Measurements from ENCODE around the gene CDH4.

The CDH4 gene

DNA sequence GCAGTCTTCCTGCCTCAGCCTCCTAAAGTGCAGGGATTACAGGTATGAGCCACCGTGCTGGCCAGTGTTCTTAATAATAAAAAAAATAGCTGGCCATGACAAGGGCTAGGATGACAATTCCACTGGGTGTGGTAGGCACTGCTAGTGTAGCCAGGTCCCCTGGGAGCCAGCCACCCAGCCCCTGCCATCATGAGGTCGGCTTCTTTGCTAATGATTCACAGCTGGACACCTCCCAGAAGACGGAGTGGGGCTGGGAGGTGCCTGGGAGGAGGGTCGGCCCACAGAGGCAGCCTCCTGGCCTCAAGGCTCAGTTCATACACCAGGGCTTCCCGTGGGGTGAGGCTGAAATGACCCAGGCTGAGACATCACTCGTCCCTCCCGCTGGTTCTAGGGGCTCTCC lies 583.2 kb downstream of the CDH4 start:
- H3K4me3 ChIP-seq (ENCODE audit: low read depth, low read length), result no peak overlapping the region
- TF ChIP-seq, protein P1, sequence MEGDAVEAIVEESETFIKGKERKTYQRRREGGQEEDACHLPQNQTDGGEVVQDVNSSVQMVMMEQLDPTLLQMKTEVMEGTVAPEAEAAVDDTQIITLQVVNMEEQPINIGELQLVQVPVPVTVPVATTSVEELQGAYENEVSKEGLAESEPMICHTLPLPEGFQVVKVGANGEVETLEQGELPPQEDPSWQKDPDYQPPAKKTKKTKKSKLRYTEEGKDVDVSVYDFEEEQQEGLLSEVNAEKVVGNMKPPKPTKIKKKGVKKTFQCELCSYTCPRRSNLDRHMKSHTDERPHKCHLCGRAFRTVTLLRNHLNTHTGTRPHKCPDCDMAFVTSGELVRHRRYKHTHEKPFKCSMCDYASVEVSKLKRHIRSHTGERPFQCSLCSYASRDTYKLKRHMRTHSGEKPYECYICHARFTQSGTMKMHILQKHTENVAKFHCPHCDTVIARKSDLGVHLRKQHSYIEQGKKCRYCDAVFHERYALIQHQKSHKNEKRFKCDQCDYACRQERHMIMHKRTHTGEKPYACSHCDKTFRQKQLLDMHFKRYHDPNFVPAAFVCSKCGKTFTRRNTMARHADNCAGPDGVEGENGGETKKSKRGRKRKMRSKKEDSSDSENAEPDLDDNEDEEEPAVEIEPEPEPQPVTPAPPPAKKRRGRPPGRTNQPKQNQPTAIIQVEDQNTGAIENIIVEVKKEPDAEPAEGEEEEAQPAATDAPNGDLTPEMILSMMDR (IDR thresholded peaks at IDR 0.05; ENCODE audit: insufficient read depth, low read length, missing control alignments), result no peak
- no peak for DNase-seq (ENCODE audit: low read depth, low spot score)
- ChIA-PET CTCF (no interaction called here), POLR2A (no interaction called here)

DNA sequence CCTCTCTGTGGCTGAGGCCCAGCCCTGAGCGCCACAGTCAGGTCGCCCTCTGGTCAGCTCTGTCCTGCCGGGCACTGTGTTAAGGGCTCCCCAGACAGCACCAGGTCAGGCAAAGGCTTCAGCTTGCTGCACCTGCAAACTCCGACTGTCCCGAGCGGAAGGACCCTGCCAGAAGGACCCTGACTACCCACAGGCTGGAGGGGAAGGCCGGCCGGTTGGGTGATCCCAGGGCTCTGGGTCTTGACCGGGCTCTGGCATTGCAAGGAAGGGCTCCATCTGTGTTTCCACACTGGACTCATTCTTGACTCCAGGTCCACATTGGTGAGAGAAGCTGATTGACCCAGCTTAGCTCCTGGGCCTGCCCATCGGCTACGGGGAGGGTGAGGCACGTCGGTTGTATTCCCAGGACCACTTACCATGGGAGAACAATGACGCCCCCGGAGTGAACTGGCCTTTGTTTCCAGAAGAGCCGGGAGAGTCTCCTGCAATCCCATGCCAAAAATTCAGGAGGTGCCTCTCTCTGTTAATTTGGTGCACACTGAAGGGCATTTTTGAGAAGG lies 583.8 kb downstream of the CDH4 start:
- TF ChIP-seq, protein P1 (IDR thresholded peaks at IDR 0.05; ENCODE audit: insufficient read depth, low read length, missing control alignments), result no peak

DNA sequence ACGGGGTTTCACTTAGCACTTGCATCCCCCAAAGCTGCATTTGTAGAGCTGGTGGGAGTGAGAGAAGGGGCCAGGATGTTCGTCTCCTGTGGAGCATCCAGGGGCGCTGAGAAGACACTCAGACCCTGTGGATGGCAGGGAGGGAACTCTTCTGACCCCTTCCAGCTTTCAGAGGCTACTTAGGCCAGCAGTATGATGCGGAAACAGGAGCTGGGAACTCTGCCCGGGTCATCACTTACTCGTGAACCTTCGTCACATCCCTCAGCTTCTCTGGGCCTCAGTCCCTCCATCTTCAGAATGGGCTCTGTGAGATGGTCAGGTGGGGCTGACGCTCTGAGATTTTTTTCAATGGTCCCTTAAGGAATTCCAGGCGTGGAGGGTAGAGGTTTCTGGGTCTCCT lies 585.1 kb downstream of the CDH4 start:
- ChIA-PET CTCF (no interaction called here), POLR2A (no interaction called here)
- TF ChIP-seq, protein P1 (IDR thresholded peaks at IDR 0.05; ENCODE audit: insufficient read depth, low read length, missing control alignments), result no peak
- no peak overlapping the region for H3K4me3 ChIP-seq (ENCODE audit: low read depth, low read length)
- no peak for DNase-seq (ENCODE audit: low read depth, low spot score)

More for the DNA sequence above, 583.8 kb downstream of the CDH4 start:
- H3K4me3 ChIP-seq (ENCODE audit: low read depth, low read length), result no peak overlapping the region
- DNase-seq (ENCODE audit: low read depth, low spot score), result no peak
- ChIA-PET CTCF (no interaction called here), POLR2A (no interaction called here)

DNA sequence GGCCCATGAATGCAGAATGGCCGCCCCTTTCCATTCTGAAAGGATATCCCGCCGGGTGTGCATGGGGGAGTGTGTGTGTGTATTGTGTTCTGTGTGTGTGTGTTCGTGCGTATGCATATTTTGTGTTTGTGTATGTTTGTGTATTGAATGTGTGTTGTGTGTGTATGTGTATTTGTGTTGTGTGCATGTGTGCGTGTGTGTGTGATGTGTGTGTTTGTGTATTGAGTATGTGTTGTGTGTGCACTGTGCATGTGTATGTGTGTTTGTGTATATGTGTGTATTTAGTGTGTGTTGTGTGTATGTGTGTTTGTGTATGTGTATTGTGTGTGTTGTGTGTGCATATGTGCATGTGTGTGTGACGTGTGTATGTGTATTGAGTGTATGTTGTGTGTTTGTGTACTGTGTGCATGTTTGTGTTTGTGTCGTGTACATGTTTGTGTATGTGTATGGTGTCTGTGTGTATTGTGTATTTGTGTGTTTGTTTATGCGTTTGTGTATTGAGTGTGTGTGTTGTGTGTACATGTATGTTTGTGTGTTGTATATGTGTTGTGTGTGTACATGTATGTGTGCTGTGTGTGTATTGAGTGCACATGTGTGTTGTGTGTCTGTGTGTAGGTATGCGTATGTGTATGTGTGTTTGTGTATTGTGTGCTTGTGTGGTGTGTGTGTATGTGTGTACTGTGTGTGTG lies 587.3 kb downstream of the CDH4 start:
- H3K4me3 ChIP-seq (ENCODE audit: low read depth, low read length), result no peak overlapping the region
- ChIA-PET CTCF (no interaction called here), POLR2A (no interaction called here)
- TF ChIP-seq, protein P1 (IDR thresholded peaks at IDR 0.05; ENCODE audit: insufficient read depth, low read length, missing control alignments), result no peak
- no peak for DNase-seq (ENCODE audit: low read depth, low spot score)

DNA sequence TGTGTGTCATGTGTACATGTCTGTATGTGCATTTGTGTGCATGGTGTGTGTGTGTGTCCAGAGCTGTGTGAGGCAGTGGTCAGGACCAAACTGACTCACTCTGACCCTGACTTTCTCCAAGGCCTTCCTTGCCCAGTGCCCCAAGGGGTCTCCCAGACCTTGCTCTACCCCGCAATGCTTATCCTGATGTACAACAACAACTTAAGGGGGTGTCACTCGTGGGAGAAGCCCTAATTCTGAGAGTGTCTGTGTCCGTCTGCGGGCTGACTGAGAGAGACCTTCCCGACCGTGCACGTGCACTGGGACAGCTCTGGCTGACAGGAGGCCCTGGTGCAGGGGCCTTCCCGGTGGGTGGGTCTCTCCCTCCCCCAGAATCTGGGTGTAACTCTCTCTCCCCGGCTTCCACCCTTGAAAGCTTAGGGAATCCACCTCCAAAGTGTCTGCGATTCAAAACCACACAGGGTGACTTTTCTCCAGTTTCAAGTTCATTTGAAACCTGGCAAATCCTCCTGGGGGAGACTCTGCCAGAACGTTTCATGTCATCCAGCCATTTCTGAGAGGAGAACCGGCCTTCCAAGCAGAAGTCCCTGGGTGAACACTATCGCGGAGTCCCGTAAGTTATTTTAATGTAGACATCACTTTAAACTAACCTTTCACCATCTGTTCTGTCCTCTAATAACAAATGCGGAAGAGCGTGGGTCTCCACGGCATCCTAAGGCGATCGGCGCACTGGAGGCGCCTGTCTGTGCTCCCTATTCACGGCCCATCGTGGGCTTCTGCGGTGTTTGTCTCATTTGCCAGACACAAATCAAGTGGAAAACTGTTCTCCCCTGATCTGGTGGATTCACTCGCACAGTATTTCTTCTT lies 588.1 kb downstream of the CDH4 start:
- no peak overlapping the region for H3K4me3 ChIP-seq (ENCODE audit: low read depth, low read length)
- CTCF ChIA-PET, result no interaction called here
- DNase-seq (ENCODE audit: low read depth, low spot score), result no peak
- TF ChIP-seq, protein P1 (IDR thresholded peaks at IDR 0.05; ENCODE audit: insufficient read depth, low read length, missing control alignments), result no peak
- POLR2A ChIA-PET, result no interaction called here

DNA sequence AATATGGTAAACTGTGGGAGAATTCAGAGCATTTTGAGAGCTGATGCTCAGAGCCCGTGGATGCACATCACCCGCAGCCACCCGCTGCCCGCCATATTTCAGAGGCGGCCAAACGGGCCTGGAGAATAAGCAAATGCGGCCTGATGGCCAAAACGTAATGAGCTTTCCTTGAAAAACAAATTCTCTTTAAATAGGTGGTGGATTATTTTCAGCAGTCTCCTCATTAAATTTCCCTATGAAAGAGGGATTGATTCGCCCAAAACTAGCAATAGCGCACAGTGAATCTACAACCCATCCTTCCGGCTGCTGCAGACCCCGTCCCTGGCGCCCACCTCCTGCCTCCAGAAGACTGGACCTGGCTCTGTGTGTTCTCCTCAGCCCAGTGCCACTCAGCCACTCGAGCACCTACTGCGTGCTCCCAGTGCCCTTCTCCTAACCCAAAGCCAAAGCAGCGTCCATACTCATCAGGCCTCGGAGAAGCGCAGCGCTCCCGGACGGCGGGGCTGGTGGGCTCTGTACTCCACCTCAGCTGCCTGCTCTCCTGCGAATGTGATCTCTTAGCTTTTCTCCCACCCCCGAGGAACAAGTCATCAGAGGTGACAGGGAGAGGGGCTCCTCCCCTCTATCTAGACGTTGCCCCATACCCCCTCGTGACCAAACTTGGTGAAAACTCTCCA lies 588.9 kb downstream of the CDH4 start:
- no peak overlapping the region for H3K4me3 ChIP-seq (ENCODE audit: low read depth, low read length)
- ChIA-PET CTCF (no interaction called here), POLR2A (no interaction called here)
- TF ChIP-seq, protein P1 (IDR thresholded peaks at IDR 0.05; ENCODE audit: insufficient read depth, low read length, missing control alignments), result no peak
- DNase-seq (ENCODE audit: low read depth, low spot score), result no peak

All from AG04449 (cell line).